NB4 (cell line): Measurements from ENCODE around the gene BCL2.

Source experiments
- DNase-seq: peaks from one replicate; pipeline ENCODE4 v3.0.0; 2010; ENCODE audit warnings: low read depth
- H3K4me3 ChIP-seq: one replicate; pipeline ENCODE4 v1.5.1; 2011; ENCODE audit warnings: mild to moderate bottlenecking, low read depth, low read length, moderate library complexity
- MYC ChIP-seq: IDR thresholded peaks from 2 replicates; pipeline ENCODE4 v1.6.1; 2011; ENCODE audit warnings: low read depth, low read length
- POLR2A ChIP-seq: IDR thresholded peaks from 2 replicates; pipeline ENCODE4 v1.6.1; 2011; ENCODE audit warnings: mild to moderate bottlenecking; ENCODE audit not compliant: insufficient read length; ENCODE audit errors: extremely low read depth
- TF ChIP-seq, protein P1 (sequence below): IDR thresholded peaks from 2 replicates; pipeline ENCODE4 v1.6.1; 2011; ENCODE audit warnings: low read depth, low read length
- TF ChIP-seq, protein P2 (sequence below): IDR thresholded peaks from one replicate; pipeline ENCODE4 v1.5.1; 2012; ENCODE audit warnings: low read depth, low read length

The BCL2 gene

DNA sequence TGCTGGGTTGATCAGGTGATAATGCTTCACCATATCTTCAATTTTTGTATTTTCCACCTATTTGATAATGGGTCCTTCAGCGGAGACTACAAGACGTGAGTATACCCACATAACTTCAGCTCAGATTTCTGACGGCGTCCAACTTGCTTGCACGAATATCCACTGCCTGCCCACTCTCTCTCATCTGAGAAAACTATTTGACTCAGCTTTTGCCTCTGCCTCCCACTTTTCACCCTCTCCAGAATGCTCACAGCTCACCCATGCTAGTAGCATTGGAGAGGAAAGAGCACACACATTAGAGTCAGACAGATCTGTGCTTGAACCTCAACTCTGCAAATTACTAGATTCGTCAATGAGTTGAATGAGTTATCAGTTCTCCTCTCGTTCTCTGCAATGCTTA lies 166.8 kb downstream of the BCL2 start:
- TF ChIP-seq, protein P1, sequence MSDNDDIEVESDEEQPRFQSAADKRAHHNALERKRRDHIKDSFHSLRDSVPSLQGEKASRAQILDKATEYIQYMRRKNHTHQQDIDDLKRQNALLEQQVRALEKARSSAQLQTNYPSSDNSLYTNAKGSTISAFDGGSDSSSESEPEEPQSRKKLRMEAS, result no peak
- TF ChIP-seq MYC (no peak), POLR2A (no peak)
- TF ChIP-seq, protein P2, sequence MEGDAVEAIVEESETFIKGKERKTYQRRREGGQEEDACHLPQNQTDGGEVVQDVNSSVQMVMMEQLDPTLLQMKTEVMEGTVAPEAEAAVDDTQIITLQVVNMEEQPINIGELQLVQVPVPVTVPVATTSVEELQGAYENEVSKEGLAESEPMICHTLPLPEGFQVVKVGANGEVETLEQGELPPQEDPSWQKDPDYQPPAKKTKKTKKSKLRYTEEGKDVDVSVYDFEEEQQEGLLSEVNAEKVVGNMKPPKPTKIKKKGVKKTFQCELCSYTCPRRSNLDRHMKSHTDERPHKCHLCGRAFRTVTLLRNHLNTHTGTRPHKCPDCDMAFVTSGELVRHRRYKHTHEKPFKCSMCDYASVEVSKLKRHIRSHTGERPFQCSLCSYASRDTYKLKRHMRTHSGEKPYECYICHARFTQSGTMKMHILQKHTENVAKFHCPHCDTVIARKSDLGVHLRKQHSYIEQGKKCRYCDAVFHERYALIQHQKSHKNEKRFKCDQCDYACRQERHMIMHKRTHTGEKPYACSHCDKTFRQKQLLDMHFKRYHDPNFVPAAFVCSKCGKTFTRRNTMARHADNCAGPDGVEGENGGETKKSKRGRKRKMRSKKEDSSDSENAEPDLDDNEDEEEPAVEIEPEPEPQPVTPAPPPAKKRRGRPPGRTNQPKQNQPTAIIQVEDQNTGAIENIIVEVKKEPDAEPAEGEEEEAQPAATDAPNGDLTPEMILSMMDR, result no peak
- no peak overlapping the region for H3K4me3 ChIP-seq
- no peak for DNase-seq

DNA sequence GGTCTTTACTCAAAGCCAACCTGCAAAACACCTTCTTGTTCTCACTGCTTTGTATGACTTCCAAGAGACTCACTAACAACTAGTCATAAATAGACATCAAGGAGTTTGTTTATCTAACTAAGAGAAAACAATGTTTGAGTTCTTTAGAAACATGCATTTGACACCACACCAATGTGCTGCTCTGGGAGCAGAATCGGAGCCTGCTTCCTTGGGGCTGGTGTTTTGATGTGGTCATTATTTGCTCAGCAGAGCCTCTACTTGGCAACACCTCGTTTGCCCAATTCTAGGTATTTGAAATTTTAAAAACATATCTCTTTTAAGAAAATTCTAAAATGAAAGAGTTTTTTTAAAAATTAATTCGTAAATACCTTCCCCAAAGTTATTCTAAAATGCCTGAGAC lies 167.5 kb downstream of the BCL2 start:
- TF ChIP-seq POLR2A (no peak), MYC (no peak)
- TF ChIP-seq, protein P2, result no peak
- TF ChIP-seq, protein P1, result no peak
- H3K4me3 ChIP-seq, result no peak overlapping the region
- DNase-seq, result no peak

GRCh38 chr18:63151539-63151938 lies 168.0 kb downstream of the BCL2 start:
- no peak overlapping the region for H3K4me3 ChIP-seq
- TF ChIP-seq, protein P1, result no peak
- TF ChIP-seq POLR2A (no peak), MYC (no peak)
- TF ChIP-seq, protein P2, result no peak
- DNase-seq, result no peak

GRCh38 chr18:63150942-63151421 lies 168.6 kb downstream of the BCL2 start:
- H3K4me3 ChIP-seq, result no peak overlapping the region
- TF ChIP-seq MYC, result no peak
- TF ChIP-seq, protein P2, result no peak
- TF ChIP-seq POLR2A, result no peak
- TF ChIP-seq, protein P1, result no peak
- no peak for DNase-seq

- no peak for DNase-seq
- no peak overlapping the region for H3K4me3 ChIP-seq
- TF ChIP-seq MYC, result no peak
- TF ChIP-seq POLR2A, result no peak
- TF ChIP-seq, protein P1, result no peak
- TF ChIP-seq, protein P2, result no peak
These were observed 169.2 kb downstream of the BCL2 start for GRCh38 chr18:63150326-63150725.

- TF ChIP-seq, protein P1, result no peak
- TF ChIP-seq POLR2A (no peak), MYC (no peak)
- TF ChIP-seq, protein P2, result no peak
- H3K4me3 ChIP-seq, result no peak overlapping the region
- no peak for DNase-seq
These were observed 170.3 kb downstream of the BCL2 start for GRCh38 chr18:63149302-63149587.
